IMR-90 (cell line): ENCODE results near the gene PCBP3. TPM values are rescaled to one million over a fixed set of nuclear protein-coding genes. Genes with fewer than 3 reads are reported as not detected.

Source experiments
- ATAC-seq: fragments of 200-7000 bp; cut with Tn5 transposase; 2 replicates; pipeline ENCODE4 v1.9.1; 2020; ENCODE audit warnings: low read depth, mild to moderate bottlenecking, moderate library complexity
- BruUV-seq: library from RNA; stranded (reverse); fragments of 400-500 nt; replicated peaks from 2 replicates; lab custom pipeline; 2021; lab: Mats Ljungman, UMichigan
- CTCF ChIA-PET: fragments of 300-600 bp; formaldehyde crosslinking; extraction: SDS; loops from one replicate; lab custom pipeline; 2021; ENCODE audit warnings: antibody characterized with exemption; lab: Yijun Ruan, JAX
- POLR2A ChIA-PET: fragments of 300-600 bp; sonication (Branson Sonifier 250); formaldehyde crosslinking; loops from one replicate; lab custom pipeline; 2022; ENCODE audit warnings: antibody characterized with exemption; ENCODE audit not compliant: unreplicated experiment; lab: Charles Lee
- DNase-seq: peaks from one replicate; pipeline ENCODE4 v3.0.0; 2013
- H2AFZ ChIP-seq: replicated peaks from 2 replicates; pipeline ENCODE3; 2013; ENCODE audit warnings: low read length, mild to moderate bottlenecking; ENCODE audit not compliant: poor library complexity
- H2AK5ac ChIP-seq: 2 replicates; pipeline ENCODE4 v1.6.1; 2013; ENCODE audit warnings: low read depth, low read length, inconsistent platforms
- H2AK9ac ChIP-seq: replicated peaks from 2 replicates; pipeline ENCODE3; 2013; ENCODE audit warnings: mild to moderate bottlenecking, low read depth, low read length, moderate library complexity; ENCODE audit not compliant: poor library complexity
- H2BK120ac ChIP-seq: 2 replicates; pipeline ENCODE4 v1.6.1; 2013; ENCODE audit warnings: low read depth, low read length, inconsistent platforms
- H2BK15ac ChIP-seq: 3 replicates; pipeline ENCODE4 v1.6.1; 2013; ENCODE audit warnings: low read depth, low read length, inconsistent platforms
- H2BK20ac ChIP-seq: 2 replicates; pipeline ENCODE4 v1.6.1; 2013; ENCODE audit warnings: low read depth, mild to moderate bottlenecking, inconsistent platforms, low read length, moderate library complexity
- H2BK5ac ChIP-seq: 2 replicates; pipeline ENCODE4 v1.6.1; 2013; ENCODE audit warnings: mild to moderate bottlenecking, low read depth, low read length, inconsistent platforms; ENCODE audit not compliant: poor library complexity, severe bottlenecking
- H3K14ac ChIP-seq: replicated peaks from 2 replicates; pipeline ENCODE4 v1.6.1; 2013; ENCODE audit warnings: low read depth, low read length, inconsistent platforms
- H3K18ac ChIP-seq: 2 replicates; pipeline ENCODE4 v1.6.1; 2013; ENCODE audit warnings: low read depth, low read length, control low read depth
- H3K23ac ChIP-seq: 2 replicates; pipeline ENCODE4 v1.6.1; 2013; ENCODE audit warnings: low read depth, low read length, inconsistent platforms
- H3K27ac ChIP-seq: 2 replicates; pipeline ENCODE4 v1.5.1; 2013; ENCODE audit warnings: mild to moderate bottlenecking, control low read depth, low read length; ENCODE audit not compliant: insufficient read depth
- H3K27me3 ChIP-seq: 2 replicates; pipeline ENCODE4 v1.6.1; 2013; ENCODE audit warnings: low read length; ENCODE audit not compliant: control insufficient read depth, insufficient read depth
- H3K36me3 ChIP-seq: 2 replicates; pipeline ENCODE4 v1.6.1; 2013; ENCODE audit warnings: low read length, mixed read lengths; ENCODE audit not compliant: control insufficient read depth, insufficient read depth
- H3K4ac ChIP-seq: 2 replicates; pipeline ENCODE4 v1.6.1; 2013; ENCODE audit warnings: low read depth, low read length, inconsistent platforms
- H3K4me1 ChIP-seq: 2 replicates; pipeline ENCODE4 v1.6.1; 2013; ENCODE audit warnings: low read length, mixed read lengths; ENCODE audit not compliant: control insufficient read depth, insufficient read depth
- H3K4me2 ChIP-seq: 2 replicates; pipeline ENCODE4 v1.6.1; 2013; ENCODE audit warnings: low read depth, mild to moderate bottlenecking, control low read depth, low read length, moderate library complexity
- H3K4me3 ChIP-seq: 2 replicates; pipeline ENCODE4 v1.5.1; 2013; ENCODE audit warnings: low read depth, mild to moderate bottlenecking, control low read depth, low read length, moderate library complexity; ENCODE audit not compliant: insufficient read depth
- H3K56ac ChIP-seq: 2 replicates; pipeline ENCODE4 v1.6.1; 2013; ENCODE audit warnings: low read length, inconsistent platforms; ENCODE audit not compliant: insufficient read depth; ENCODE audit errors: extremely low read depth
- H3K79me1 ChIP-seq, 2 experiments: 2 replicates each; pipeline ENCODE4 v1.6.1; 2013; ENCODE audit warnings: low read length in 2 of 2, inconsistent platforms in 1 of 2, low read depth in 1 of 2
- H3K9ac ChIP-seq: 2 replicates; pipeline ENCODE4 v1.6.1; 2013; ENCODE audit warnings: low read depth, low read length, control low read depth
- H3K9me1 ChIP-seq: 2 replicates; pipeline ENCODE4 v1.6.1; 2013; ENCODE audit warnings: low read length, inconsistent platforms; ENCODE audit not compliant: insufficient read depth
- H3K9me3 ChIP-seq: 2 replicates; pipeline ENCODE4 v1.6.1; 2013; ENCODE audit warnings: low read length; ENCODE audit not compliant: control insufficient read depth, insufficient read depth
- H4K20me1 ChIP-seq: 2 replicates; pipeline ENCODE4 v1.6.1; 2013; ENCODE audit warnings: low read length, inconsistent platforms; ENCODE audit not compliant: insufficient read depth
- H4K5ac ChIP-seq: 2 replicates; pipeline ENCODE4 v1.6.1; 2013; ENCODE audit warnings: mild to moderate bottlenecking, low read depth, low read length, control low read depth
- H4K8ac ChIP-seq, 2 experiments: 2 replicates each; pipeline ENCODE4 v1.6.1; 2013; ENCODE audit warnings: low read depth in 2 of 2, low read length in 2 of 2, control low read depth in 1 of 2, inconsistent platforms in 1 of 2
- H4K91ac ChIP-seq: 2 replicates; pipeline ENCODE4 v1.6.1; 2013; ENCODE audit warnings: low read depth, low read length, inconsistent platforms; ENCODE audit not compliant: insufficient read depth
- BHLHE40 ChIP-seq: fragments of 150-350 bp; IDR thresholded peaks from 2 replicates; pipeline ENCODE4 v1.6.1; 2016; ENCODE audit warnings: mild to moderate bottlenecking, low read depth, low read length
- CEBPB ChIP-seq: IDR thresholded peaks from 2 replicates; pipeline ENCODE4 v1.6.1; 2012; ENCODE audit warnings: low read depth, low read length, improper control_type of control experiment
- CTCF ChIP-seq: conservative IDR thresholded peaks from 2 replicates; pipeline ENCODE4 v1.5.1; 2012; ENCODE audit warnings: mild to moderate bottlenecking, low read depth, low read length, improper control_type of control experiment
- NFE2L2 ChIP-seq: fragments of 150-350 bp; IDR thresholded peaks from 2 replicates; pipeline ENCODE4 v1.6.1; 2016; ENCODE audit warnings: low read depth, mild to moderate bottlenecking, low read length
- POLR2A ChIP-seq: IDR thresholded peaks from 2 replicates; pipeline ENCODE4 v1.6.1; 2012; ENCODE audit warnings: mild to moderate bottlenecking, low read depth, low read length
- RCOR1 ChIP-seq: IDR thresholded peaks from 2 replicates; pipeline ENCODE4 v1.6.1; 2012; ENCODE audit warnings: mild to moderate bottlenecking, low read length, improper control_type of control experiment; ENCODE audit not compliant: insufficient replicate concordance
- SMC3 ChIP-seq: fragments of 150-350 bp; IDR thresholded peaks from 2 replicates; pipeline ENCODE4 v1.6.1; 2016; ENCODE audit warnings: low read depth, mild to moderate bottlenecking, antibody characterized with exemption, low read length, moderate library complexity
- USF2 ChIP-seq: fragments of 150-350 bp; IDR thresholded peaks from 2 replicates; pipeline ENCODE4 v1.6.1; 2017; ENCODE audit warnings: mild to moderate bottlenecking, antibody characterized with exemption, low read length, low read depth
- WGBS, 2 experiments: methylation state at CpG; one replicate each; pipeline versions ENCODE4 v1.1.5 to v1.1.7; 2013; ENCODE audit warnings: missing lambda C conversion rate in 2 of 2; ENCODE audit not compliant: insufficient read length in 1 of 2; ENCODE audit errors: extremely low coverage in 2 of 2; 5-methylcytosine and 5-hydroxymethylcytosine counted together
- dilution Hi-C: fragments of 300-500 bp; cut with HindIII; formaldehyde crosslinking; loops from one replicate; pipeline ENCODE4 v1.14.3; 2018; ENCODE audit warnings: low sequenced_read_pairs; ENCODE audit not compliant: unreplicated experiment
- in situ Hi-C: fragments of 300-500 bp; cut with MboI; formaldehyde crosslinking; loops from 3 replicates; pipeline ENCODE4 v1.14.3; 2019; ENCODE audit warnings: low sequenced_read_pairs, inconsistent platforms, mixed read lengths
- intact Hi-C: fragments of 100-400 bp; cut with micrococcal nuclease; formaldehyde crosslinking; loops from 2 replicates; pipeline ENCODE4 v1.10.0; 2022
- polyA plus RNA-seq, 3 experiments: library from polyadenylated mRNA; depleted of rRNA; stranded (reverse); fragments of >200 nt; gene quantifications; 2 replicates each; pipeline ENCODE4 v1.2.3, GENCODE V29; 2012; ENCODE audit warnings: low replicate concordance in 1 of 3
- total RNA-seq: library from RNA; depleted of rRNA; stranded (reverse); fragments of >200 nt; gene quantifications from 2 replicates; pipeline ENCODE4 v1.2.3, GENCODE V29; 2012

PCBP3 gene
- total and polyA plus RNA-seq, 2 of the 4 experiments (the other 2 are of a cell fraction), result 2.9 to 3.9 TPM

- no peak for TF ChIP-seq CEBPB
- TF ChIP-seq POLR2A, result no peak
These were observed 186.1 kb downstream of the PCBP3 start (continued) for GRCh38 chr21:45829668-45830067.

- Histone ChIP-seq H2BK20ac (no peak overlapping the region), H4K8ac (no peak overlapping the region), H3K4ac (no peak overlapping the region), H3K79me1 (no peaks in the 10 kb centered on the region), H3K9ac (no peak overlapping the region), H3K9me3 (no peaks in the 10 kb centered on the region), H3K27me3 (no peaks in the 10 kb centered on the region), H2AK9ac (no peak overlapping the region), H2AK5ac (no peak overlapping the region), H3K27ac (no peak overlapping the region), H2BK15ac (no peak overlapping the region), H3K4me2 (no peak overlapping the region), H3K18ac (no peak overlapping the region), H3K14ac (no peak overlapping the region), H3K36me3 (no peaks in the 10 kb centered on the region; the same call in 1 of the 2 replicates), H3K56ac (no peak overlapping the region), H2BK120ac (no peak overlapping the region), H4K20me1 (no peaks in the 10 kb centered on the region), H3K4me1 (peaks cover 5% of the 10 kb centered on the region; the same call in 1 of the 2 replicates), H2BK5ac (no peak overlapping the region), H3K9me1 (no peaks in the 10 kb centered on the region), H3K4me3 (no peak overlapping the region), H3K23ac (no peak overlapping the region), H4K5ac (no peak overlapping the region), H4K91ac (no peak overlapping the region), H2AFZ (peak overlapping the region; percentile 47)
- dilution Hi-C loops (no loop called here), in situ Hi-C loops (no loop called here), intact Hi-C loops (no loop called here)
- ChIA-PET CTCF (no interaction called here), POLR2A (no interaction called here)
- DNase-seq (no peak), ATAC-seq (no peak)
- BruUV-seq, result no TSS peak
- 67% methylated on average over 6 of the region's 11 CpGs; no CpG with 5 or more reads in 1 of the 2 experiments for WGBS, 2 experiments
- no peak for TF ChIP-seq SMC3
- TF ChIP-seq NFE2L2, result no peak
- TF ChIP-seq BHLHE40, result no peak
- no peak for TF ChIP-seq CTCF
- TF ChIP-seq RCOR1, result no peak
- TF ChIP-seq USF2, result no peak
These were observed 186.7 kb downstream of the PCBP3 start for GRCh38 chr21:45830221-45830640.
